ENCODE results near the gene SF3B6. TPM values are rescaled to one million over a fixed set of nuclear protein-coding genes. Genes with fewer than 3 reads are reported as not detected.
"Not testable (repeated sequence)": the region's sequence is repeated elsewhere in the genome, so short reads cannot be mapped to it uniquely, and the experiment has no call there.

SF3B6 gene
- polyA plus RNA-seq, 5 donors = 116 to 164 (median 138) TPM

- no peak for DNase-seq
Measured at GRCh38 chr2:24054366-24055010, 21.6 kb downstream of the SF3B6 start.

DNA sequence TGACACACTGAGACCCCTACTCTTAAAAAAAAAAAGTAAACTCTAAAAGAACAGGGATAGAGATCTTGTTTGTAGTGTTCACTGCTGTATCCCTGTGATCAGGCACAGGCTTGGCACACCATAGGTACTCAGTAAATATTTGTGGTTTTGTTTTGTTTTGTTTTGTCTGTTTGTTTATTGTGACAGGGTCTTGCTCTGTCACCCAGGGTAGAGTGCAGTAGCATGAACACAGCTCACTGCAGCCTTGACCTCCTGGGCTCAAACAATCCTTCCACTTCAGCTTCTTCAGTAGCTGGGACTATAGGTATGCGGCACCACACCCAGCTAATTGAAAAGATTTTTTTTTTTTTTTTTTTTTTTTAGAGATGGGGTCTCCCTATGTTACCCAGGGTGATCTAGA, 23.2 kb downstream of the SF3B6 start:
- no peak for DNase-seq

DNA sequence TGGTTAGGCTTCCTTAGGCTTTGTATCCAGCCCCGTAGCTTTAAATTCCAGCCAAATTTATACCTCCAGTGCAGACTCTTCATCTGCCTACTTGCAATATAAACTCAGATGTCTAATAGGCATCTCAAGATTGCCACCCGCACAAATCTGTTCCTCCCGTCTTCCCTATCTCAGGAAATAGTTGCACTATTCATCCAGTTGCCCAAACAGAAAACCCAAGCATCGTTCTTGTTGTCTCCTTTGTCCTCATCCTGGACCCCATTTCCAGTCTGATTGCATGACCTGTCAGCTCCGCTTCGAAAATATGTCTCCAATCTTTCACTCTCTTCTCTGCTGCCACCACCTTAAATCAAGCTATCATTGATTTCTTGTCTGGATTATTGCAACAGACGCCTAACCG, 24.3 kb downstream of the SF3B6 start:
- DNase-seq = no peak

GRCh38 chr2:24050041-24050979, 25.8 kb downstream of the SF3B6 start:
- peak; percentile 19 to 24 for DNase-seq

DNA sequence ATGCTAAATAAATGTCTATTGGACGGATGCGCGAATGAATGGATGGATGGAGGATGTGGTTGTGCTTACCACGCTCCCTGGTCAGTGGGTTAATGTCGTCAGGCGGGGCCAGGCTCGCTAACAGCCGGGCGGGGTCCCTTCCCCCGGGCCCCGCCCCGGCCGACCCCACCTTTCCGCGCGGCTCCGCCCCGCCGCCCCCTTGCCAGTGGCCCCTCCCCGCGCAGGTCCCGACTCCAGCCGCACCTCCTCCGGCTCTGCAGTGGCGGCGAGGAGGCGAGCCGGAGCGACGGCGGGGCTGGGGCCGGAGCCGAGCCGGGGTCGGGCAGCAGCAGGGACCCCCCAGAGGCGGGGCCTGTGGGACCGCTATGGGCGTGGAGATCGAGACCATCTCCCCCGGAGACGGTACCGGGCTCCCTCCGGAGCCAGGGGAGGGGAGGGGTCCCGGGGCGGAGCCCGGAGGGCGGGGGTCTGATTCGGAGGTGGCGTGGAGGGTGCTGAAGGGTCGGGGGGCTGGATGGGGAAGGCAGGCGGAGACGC, 26.6 kb downstream of the SF3B6 start, which contains the start of gene FKBP1B:
Gene FKBP1B (plus strand): TSS at position 257 of the 537 bp plus-strand sequence. CDS start 109 bp downstream, at position 366.
- DNase-seq = peak; percentile 21 to 33

DNA sequence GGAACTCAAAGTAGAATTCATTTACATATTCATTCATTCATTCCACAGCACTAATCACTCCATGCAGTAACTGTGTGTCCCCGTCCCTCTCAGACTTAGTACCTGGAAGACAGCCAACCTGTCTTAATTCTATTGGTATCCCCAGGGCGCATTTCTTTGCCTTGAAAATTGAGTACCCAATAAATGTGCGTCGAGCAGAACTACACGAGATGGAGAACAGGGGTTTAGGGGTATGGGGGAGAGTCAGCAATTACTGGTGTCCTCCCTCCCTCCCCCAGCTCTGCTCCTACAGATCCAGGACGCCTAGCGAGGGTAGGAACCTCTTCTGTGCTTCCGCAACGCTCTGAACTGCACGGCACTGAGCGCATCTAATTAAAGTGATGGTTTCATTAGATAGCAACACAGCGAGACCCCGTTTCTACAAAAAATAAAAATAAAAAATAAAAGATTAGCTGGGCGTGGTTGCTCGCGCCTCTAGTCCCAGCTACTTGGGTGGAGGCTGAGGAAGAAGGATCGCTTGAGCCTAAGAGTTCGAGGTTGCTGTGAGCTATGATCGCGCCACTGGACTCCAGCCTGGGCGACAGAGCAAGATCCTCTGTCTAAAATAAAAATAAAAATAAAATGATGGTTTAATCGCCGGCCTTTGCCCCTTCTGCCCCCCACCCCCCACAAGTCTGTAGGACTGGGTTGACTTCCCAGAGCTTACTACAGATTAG, 27.2 kb downstream of the SF3B6 start:
- no peak for DNase-seq

DNA sequence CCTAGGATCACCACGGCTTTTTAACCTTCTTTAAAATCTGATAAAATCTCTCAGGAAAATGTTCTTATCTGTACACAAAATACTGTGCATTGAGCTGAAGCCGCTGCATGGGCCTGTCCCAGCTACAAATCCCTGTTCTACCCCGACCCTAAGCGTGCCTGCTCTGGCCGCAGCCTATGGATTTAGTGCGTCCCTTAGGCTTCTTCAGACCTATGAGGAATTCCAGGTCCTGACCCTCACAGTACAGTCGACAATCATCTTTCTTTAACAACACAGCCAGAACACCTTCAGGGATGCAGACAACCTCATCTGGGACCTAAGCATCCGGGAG, 28.5 kb downstream of the SF3B6 start:
- no peak for DNase-seq

DNA sequence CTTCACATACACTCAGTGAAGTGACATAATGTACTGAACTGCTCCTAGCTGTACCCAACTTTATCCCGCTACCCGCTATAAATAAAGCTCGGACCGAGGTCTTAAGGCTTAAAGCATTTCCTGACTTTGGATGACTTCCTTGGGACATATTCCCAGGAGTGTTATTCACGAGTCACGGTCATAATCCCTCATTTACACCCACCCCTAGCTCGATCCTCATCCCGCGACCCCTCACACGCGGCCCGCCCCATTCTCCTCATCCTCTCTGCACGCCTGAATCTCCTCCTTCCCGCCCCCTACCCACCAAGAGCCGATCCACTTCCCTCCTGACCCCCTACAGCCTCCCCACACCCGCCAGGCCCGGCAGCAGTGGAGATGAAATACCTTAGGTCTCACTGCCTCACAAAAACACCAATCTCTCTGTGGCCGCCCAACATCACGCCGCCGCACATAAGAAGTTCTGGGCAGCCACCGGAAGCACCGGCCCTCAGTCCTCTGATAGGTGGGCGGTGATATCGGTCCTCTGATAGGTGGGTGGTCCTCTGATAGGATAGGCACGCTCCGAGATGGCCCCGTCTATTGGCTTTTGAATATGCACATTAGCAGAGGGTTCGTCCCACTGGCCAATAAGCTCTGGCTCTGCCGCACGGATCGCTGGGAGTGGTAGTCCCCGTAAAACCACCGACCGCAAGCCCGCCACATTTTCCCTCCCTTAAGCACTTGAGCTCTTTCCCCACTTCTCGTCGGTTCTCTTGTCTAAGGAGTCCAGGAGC, 29.0 kb downstream of the SF3B6 start, which contains the start of gene WDCP:
Gene WDCP (minus strand): TSS at position 462 of the 773 bp plus-strand sequence. CDS start 7,897 bp downstream, outside the sequence.
- DNase-seq = peak; percentile 91 to 95

- DNase-seq = no peak
Measured at GRCh38 chr2:24046599-24046929, 29.6 kb downstream of the SF3B6 start.

DNA sequence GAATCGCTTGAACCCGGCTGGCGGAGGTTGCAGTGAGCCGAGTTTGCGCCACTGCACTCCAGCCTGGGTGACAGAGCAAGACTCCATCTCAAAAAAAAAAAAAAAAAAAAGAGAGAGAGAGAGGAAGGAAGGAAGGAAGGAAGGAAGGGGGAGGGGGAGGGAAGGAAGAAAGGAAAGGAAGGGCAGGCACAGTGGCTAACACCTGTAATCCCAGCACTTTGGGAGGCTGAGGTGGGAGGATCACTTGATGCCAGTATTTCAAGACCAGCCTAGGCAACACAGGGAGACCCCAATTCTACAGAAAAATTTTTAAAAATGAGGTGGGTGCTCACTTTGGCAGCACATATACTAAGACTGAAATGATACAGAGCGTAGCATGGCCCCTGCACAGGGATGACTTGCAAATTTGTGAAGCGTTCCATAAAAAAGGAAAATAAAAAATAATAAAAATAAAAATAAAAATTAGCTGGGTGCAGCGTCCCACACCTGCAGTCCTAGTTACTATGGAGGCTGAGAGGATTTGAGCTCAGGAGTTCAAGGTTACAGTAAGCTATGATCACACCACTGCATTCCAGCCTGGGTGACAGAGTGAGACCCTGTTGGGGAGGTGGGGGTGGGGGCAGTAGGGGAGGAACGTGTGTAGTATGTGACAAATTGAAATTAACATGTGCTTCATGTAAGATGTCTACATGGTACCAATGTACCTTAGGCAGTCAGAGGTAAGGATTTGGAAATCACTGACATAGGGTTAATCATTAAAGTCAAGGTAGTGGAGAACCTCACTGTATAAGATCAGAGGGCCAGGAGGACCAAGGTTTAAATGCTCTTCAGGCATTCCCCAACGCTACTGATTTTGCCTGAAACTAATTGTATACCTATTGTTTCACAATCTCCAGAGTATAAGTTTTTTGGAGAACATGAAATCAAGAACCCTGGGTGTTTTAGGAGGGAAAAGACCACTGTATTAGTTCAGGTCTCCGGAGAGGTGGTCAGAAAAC, 30.3 kb downstream of the SF3B6 start:
- no peak for DNase-seq

DNA sequence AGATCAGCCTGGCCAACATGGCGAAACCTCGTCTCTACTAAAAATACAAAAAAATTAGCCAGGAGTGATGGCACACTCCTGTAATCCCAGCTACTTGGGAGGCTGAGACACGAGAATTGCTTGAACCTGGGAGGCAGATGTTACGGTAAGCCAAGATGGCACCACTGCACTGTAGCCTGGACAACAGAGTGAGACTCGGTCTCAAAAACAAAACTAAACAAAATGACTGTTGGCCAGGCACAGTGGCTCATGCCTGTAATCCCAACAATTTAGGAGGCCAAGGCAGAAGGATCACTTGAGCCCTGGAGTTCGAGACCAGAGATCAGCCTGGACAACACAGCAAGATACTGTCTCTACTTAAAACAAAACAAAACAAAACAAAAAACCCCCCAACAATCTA, 33.0 kb downstream of the SF3B6 start:
- DNase-seq = not testable (repeated sequence)

DNA sequence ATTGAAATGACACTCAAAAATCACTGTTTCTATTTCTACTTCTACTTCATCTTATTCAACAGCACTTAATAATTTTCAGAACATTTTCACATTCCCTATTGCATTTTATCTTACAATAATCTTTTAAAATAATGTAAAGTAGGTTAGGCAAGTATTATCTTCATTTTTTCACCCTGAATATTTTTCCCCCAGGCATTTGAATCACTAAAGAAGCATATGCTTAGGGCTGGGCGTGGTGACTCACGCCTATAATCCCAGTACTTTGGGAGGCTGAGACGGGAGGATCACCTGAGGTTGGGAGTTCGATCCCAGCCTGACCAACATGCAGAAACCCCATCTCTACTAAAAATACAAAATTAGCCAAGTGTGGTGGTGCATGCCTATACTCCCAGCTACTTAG, 35.6 kb downstream of the SF3B6 start:
- DNase-seq = no peak

- DNase-seq = no peak
Measured at GRCh38 chr2:24038786-24039499, 37.2 kb downstream of the SF3B6 start.

- DNase-seq = no peak
Measured at GRCh38 chr2:24026233-24026632, 49.9 kb downstream of the SF3B6 start.

GRCh38 chr2:24024996-24025663, 51.0 kb downstream of the SF3B6 start:
- DNase-seq = no peak

- DNase-seq = no peak
Measured at GRCh38 chr2:24024018-24024417, 52.1 kb downstream of the SF3B6 start.

DNA sequence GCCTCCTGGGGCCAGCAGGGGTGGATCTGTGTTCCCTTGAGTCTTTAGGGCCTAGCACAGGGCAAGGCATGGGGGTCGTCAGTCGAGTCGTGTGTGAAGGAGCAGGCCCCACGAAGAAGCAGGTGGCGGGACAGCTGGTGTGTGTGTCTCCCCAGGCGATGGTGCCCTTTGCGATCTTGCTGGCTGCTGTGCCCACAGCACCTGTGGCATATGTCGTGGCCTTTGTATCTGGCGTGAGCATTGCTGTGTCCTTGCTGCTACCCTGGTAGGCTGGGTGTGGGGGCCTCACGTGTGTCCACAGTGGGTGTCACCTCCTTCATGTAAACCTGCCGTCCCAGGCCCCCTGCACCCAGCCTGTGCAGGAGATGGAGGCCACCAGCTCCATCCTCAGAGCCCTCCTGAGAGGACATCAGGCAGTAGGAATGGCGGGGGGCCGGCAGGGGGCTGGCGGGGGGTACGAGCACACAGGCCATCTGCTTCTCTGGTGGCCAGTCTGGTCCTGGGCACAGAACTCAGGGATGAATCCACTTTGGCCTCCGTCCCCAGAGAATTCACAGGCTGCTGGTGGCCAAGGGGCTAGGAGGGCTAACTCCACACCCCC, 53.1 kb downstream of the SF3B6 start:
- DNase-seq = no peak

GRCh38 chr2:24022324-24022974, 53.7 kb downstream of the SF3B6 start:
- DNase-seq = no peak

Measured in right lung (tissue), 5 donors.